DND-41 (cell line): ENCODE results near the gene DNAH12.
"Not testable (repeated sequence)": the region's sequence is repeated elsewhere in the genome, so short reads cannot be mapped to it uniquely, and the experiment has no call there.

ENCODE experiments used
- ATAC-seq: fragments of 200-7000 bp; cut with Tn5 transposase; 3 replicates; pipeline ENCODE4 v1.9.1; 2021; ENCODE audit warnings: low read depth; ENCODE audit not compliant: insufficient read depth
- DNase-seq: peaks from one replicate; pipeline ENCODE4 v3.0.0-alpha.2; 2020
- H2AFZ ChIP-seq: 2 replicates; pipeline ENCODE4 v1.6.0; 2012; ENCODE audit warnings: low read depth, low read length
- H3K27ac ChIP-seq: 2 replicates; pipeline ENCODE4 v1.5.1; 2012; ENCODE audit warnings: low read length, inconsistent platforms
- H3K27me3 ChIP-seq: fragments of 200-600 bp; sonication (generic); 2 replicates; pipeline ENCODE4 v1.6.0; 2012; ENCODE audit warnings: low read length, mild to moderate bottlenecking, inconsistent platforms; ENCODE audit not compliant: insufficient read depth, poor library complexity
- H3K36me3 ChIP-seq: 2 replicates; pipeline ENCODE4 v1.5.1; 2012; ENCODE audit warnings: low read length, inconsistent platforms; ENCODE audit not compliant: insufficient read depth
- H3K4me1 ChIP-seq: 2 replicates; pipeline ENCODE4 v1.5.1; 2012; ENCODE audit warnings: mild to moderate bottlenecking, low read length; ENCODE audit not compliant: insufficient read depth
- H3K4me2 ChIP-seq: 2 replicates; pipeline ENCODE4 v1.6.0; 2012; ENCODE audit warnings: mild to moderate bottlenecking, moderate library complexity, low read length, inconsistent platforms; ENCODE audit not compliant: insufficient read depth
- H3K4me3 ChIP-seq, 2 experiments: fragments of 200-600 bp in 1 of 2; shearing (Covaris generic) in 1 of 2; 2 replicates each; pipeline ENCODE4 v1.5.1; 2012 to 2016; ENCODE audit warnings: inconsistent platforms in 2 of 2, low read length in 2 of 2, mild to moderate bottlenecking in 2 of 2, low read depth in 1 of 2, moderate library complexity in 1 of 2
- H3K79me2 ChIP-seq: 2 replicates; pipeline ENCODE4 v1.6.0; 2012; ENCODE audit warnings: low read length, inconsistent platforms; ENCODE audit not compliant: insufficient read depth
- H3K9ac ChIP-seq: 2 replicates; pipeline ENCODE4 v1.6.0; 2012; ENCODE audit warnings: low read depth, mild to moderate bottlenecking, inconsistent platforms, low read length, moderate library complexity
- H3K9me3 ChIP-seq: 2 replicates; pipeline ENCODE4 v1.5.1; 2012; ENCODE audit warnings: low read length, moderate library complexity, mild to moderate bottlenecking, inconsistent platforms; ENCODE audit not compliant: insufficient read depth, severe bottlenecking
- H4K20me1 ChIP-seq: 2 replicates; pipeline ENCODE4 v1.6.0; 2012; ENCODE audit warnings: low read length; ENCODE audit not compliant: insufficient read depth
- EZH2 ChIP-seq: IDR thresholded peaks from 3 replicates; pipeline ENCODE4 v1.6.1; 2012; ENCODE audit warnings: borderline replicate concordance, low read depth, mild to moderate bottlenecking, moderate library complexity, low read length, inconsistent platforms; ENCODE audit not compliant: severe bottlenecking
- TF ChIP-seq, protein P1 (sequence below): IDR thresholded peaks from 2 replicates; pipeline ENCODE4 v1.5.1; 2012; ENCODE audit warnings: borderline replicate concordance, low read length, moderate library complexity, mild to moderate bottlenecking; ENCODE audit not compliant: poor library complexity, severe bottlenecking; ENCODE audit errors: extremely low read depth

The DNAH12 gene

DNA sequence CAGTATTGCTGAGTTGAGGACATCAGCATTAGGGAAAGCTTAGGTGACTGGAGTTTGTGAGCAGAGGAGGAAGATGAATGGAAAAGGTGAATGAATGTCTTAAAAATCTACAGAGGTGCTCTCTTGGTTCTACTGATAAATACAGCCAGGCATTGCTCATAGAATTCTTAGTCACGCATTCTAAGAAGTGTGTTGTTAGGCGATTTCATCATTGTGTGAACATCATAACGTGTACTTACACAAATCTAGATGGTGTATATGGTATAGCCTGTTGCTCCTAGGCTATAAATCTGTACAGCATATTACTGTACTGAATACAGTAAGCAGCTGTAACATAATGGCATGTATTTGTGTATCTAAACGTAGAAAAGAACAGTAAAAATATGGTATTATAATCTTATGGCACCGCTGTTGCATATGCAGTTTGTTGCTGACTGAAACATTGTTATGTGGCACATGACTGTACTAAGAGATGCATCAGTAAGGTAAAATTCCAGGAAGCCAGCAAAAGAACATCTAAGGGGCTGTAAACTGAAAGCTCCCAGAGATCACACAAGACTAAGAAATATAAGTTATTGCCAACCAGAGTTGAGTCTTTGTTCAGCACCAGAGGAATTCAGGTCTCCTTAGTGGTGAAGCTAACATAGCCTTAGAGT is 208.7 kb downstream of the DNAH12 start:
- Histone ChIP-seq H3K9ac (no peak overlapping the region), H2AFZ (no peak overlapping the region), H3K4me1 (no peaks in the 10 kb centered on the region), H3K36me3 (no peaks in the 10 kb centered on the region), H4K20me1 (no peaks in the 10 kb centered on the region), H3K27me3 (peaks cover 8% of the 10 kb centered on the region), H3K4me2 (no peak overlapping the region), H3K79me2 (no peaks in the 10 kb centered on the region), H3K27ac (no peak overlapping the region), H3K4me3 (no peak overlapping the region), H3K9me3 (no peaks in the 10 kb centered on the region)
- ATAC-seq (no peak), DNase-seq (no peak)
- TF ChIP-seq, protein P1, sequence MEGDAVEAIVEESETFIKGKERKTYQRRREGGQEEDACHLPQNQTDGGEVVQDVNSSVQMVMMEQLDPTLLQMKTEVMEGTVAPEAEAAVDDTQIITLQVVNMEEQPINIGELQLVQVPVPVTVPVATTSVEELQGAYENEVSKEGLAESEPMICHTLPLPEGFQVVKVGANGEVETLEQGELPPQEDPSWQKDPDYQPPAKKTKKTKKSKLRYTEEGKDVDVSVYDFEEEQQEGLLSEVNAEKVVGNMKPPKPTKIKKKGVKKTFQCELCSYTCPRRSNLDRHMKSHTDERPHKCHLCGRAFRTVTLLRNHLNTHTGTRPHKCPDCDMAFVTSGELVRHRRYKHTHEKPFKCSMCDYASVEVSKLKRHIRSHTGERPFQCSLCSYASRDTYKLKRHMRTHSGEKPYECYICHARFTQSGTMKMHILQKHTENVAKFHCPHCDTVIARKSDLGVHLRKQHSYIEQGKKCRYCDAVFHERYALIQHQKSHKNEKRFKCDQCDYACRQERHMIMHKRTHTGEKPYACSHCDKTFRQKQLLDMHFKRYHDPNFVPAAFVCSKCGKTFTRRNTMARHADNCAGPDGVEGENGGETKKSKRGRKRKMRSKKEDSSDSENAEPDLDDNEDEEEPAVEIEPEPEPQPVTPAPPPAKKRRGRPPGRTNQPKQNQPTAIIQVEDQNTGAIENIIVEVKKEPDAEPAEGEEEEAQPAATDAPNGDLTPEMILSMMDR = no peak
- TF ChIP-seq EZH2 = no peak

DNA sequence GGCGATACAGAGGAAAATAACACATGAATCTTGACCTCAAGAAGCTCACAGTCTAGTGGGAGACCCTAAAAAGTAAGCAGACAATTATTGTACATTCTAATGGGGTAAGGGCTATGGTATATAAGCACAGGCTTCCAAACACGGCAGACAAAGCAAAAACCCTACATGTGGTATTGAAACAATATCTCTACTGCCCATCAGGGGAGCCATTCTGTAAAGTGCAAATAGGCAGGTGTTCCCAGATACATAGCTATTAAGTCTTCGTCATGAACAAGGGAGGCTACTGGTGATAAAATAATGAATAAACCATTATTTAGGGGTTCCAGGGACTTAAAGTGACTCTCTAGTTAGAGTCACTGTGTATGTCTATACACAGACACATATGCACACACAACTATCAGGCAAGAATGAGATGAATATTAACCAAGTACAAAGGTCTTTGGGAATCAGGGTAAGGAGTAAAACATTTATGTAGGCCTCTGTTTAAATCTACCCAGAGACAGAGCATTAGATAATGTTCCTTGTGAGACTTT is 213.0 kb downstream of the DNAH12 start:
- Histone ChIP-seq H3K9ac (no peak overlapping the region), H3K9me3 (no peaks in the 10 kb centered on the region), H3K4me1 (no peaks in the 10 kb centered on the region), H3K27ac (no peak overlapping the region), H4K20me1 (no peaks in the 10 kb centered on the region), H3K4me2 (no peak overlapping the region), H2AFZ (no peak overlapping the region), H3K79me2 (no peaks in the 10 kb centered on the region), H3K36me3 (no peaks in the 10 kb centered on the region), H3K4me3 (no peak overlapping the region), H3K27me3 (peaks cover 8% of the 10 kb centered on the region)
- DNase-seq (no peak), ATAC-seq (no peak)
- TF ChIP-seq, protein P1 = peak; percentile 11
- TF ChIP-seq EZH2 = no peak

DNA sequence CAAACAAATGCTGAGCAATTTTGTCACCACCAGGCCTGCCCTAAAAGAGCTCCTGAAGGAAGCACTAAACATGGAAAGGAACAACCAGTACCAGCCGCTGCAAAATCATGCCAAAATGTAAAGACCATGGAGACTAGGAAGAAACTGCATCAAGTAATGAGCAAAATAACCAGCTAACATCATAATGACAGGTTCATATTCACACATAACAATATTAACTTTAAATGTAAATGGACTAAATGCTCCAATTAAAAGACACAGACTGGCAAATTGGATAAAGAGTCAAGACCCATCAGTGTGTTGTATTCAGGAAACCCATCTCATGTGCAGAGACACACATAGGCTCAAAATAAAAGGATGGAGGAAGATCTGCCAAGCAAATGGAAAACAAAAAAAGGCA is 217.6 kb downstream of the DNAH12 start:
- not testable (repeated sequence) for H3K36me3 ChIP-seq, H3K9ac ChIP-seq, H3K4me1 ChIP-seq, H4K20me1 ChIP-seq, H3K79me2 ChIP-seq, H2AFZ ChIP-seq, H3K4me2 ChIP-seq, H3K27ac ChIP-seq, H3K27me3 ChIP-seq, H3K9me3 ChIP-seq, H3K4me3 ChIP-seq, ATAC-seq, DNase-seq

DNA sequence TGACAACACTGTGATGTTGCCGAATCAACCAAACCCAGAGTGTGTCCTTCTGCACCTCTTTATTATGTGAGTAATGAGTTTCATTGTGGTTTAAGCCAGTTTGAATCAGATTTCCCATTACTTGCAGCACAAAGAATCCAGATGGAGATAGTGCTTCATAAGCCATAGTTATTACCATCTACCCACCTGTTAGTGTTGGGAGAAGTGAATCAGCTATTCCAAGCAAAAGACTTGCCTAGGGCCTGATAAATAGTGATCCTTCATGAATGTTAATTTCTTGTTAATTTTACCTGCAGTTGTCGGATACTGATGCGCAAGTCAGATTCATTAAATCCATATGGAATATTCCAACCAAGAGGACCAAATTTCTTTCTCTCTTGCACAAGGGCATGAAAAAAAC is 229.9 kb downstream of the DNAH12 start:
- H3K36me3 ChIP-seq = no peaks in the 10 kb centered on the region
- H3K79me2 ChIP-seq = no peaks in the 10 kb centered on the region
- TF ChIP-seq, protein P1 = no peak
- TF ChIP-seq EZH2 = no peak
- no peak overlapping the region for H3K4me2 ChIP-seq
- no peaks in the 10 kb centered on the region for H3K9me3 ChIP-seq
- no peaks in the 10 kb centered on the region for H3K4me1 ChIP-seq
- H4K20me1 ChIP-seq = no peaks in the 10 kb centered on the region
- H3K27ac ChIP-seq = no peak overlapping the region
- H3K4me3 ChIP-seq = no peak overlapping the region
- DNase-seq (no peak), ATAC-seq (no peak)
- no peak overlapping the region for H2AFZ ChIP-seq
- peaks cover 26% of the 10 kb centered on the region for H3K27me3 ChIP-seq
- no peak overlapping the region for H3K9ac ChIP-seq
